Measurements from ENCODE around the gene COL3A1. TPM values are rescaled to one million over a fixed set of nuclear protein-coding genes. Genes with fewer than 3 reads are reported as not detected.

Gene COL3A1
- total and polyA plus RNA-seq, 2 of the 8 experiments (the other 6 are each of a cell fraction or from before 2014, with no cell fraction given), result 0.07 to 0.11 TPM

- TF ChIP-seq CHD7 (IDR thresholded peaks at IDR 0.05; ENCODE audit: insufficient replicate concordance, low read length) (no peak), BCL11A (IDR thresholded peaks at IDR 0.05; ENCODE audit: low read depth in 2 of 2, low read length in 2 of 2) (no peak), CTBP2 (IDR thresholded peaks at IDR 0.05; ENCODE audit: borderline replicate concordance, insufficient read depth, insufficient read length, low read length) (no peak), CBX8 (IDR thresholded peaks at IDR 0.05; ENCODE audit: borderline replicate concordance, low read depth, low read length) (no peak), FOSL1 (IDR thresholded peaks at IDR 0.05; ENCODE audit: insufficient read depth, low read depth, low read length) (no peak)
These were observed 41.2 kb downstream of the COL3A1 start (continued) for GRCh38 chr2:189015359-189015758.

Measured in H1 (cell line).